CD14-positive monocyte (primary cell): ENCODE results near the gene INCENP. TPM values are rescaled to one million over a fixed set of nuclear protein-coding genes. Genes with fewer than 3 reads are reported as not detected.

ENCODE experiments used
- DNase-seq, 3 donors: peaks; one replicate each; pipeline ENCODE4 v3.0.0-alpha.2; 2011 to 2022
- H2AFZ ChIP-seq: 2 replicates; pipeline ENCODE4 v1.6.0; 2012; ENCODE audit warnings: mild to moderate bottlenecking, low read depth, low read length, inconsistent platforms; ENCODE audit not compliant: insufficient read depth, poor library complexity, severe bottlenecking
- H3K27ac ChIP-seq, 2 donors: 1 replicate in 1 of 2; 2 replicates in 1 of 2; pipeline ENCODE4 v1.5.1; 2012 to 2013; ENCODE audit warnings: low read length in 2 of 2, control low read depth in 1 of 2, inconsistent platforms in 1 of 2, low read depth in 1 of 2, mild to moderate bottlenecking in 1 of 2
- H3K27me3 ChIP-seq, 2 donors: one replicate each; pipeline versions ENCODE4 v1.6.0 to v1.6.1; 2011 to 2013; ENCODE audit warnings: low read length in 2 of 2; ENCODE audit not compliant: control insufficient read depth in 2 of 2, insufficient read depth in 2 of 2
- H3K36me3 ChIP-seq, 2 donors: replicated peaks in 1 of 2; 1 replicate in 1 of 2; 2 replicates in 1 of 2; pipeline versions ENCODE4 v1.5.1 to v1.6.1; 2012 to 2013; ENCODE audit warnings: low read length in 2 of 2, control low read depth in 1 of 2, inconsistent platforms in 1 of 2, mild to moderate bottlenecking in 1 of 2; ENCODE audit not compliant: insufficient read depth in 2 of 2, control insufficient read depth in 1 of 2
- H3K4me1 ChIP-seq, 2 donors: 1 replicate in 1 of 2; 2 replicates in 1 of 2; pipeline versions ENCODE4 v1.5.1 to v1.6.1; 2012 to 2013; ENCODE audit warnings: low read length in 2 of 2, control low read depth in 1 of 2, inconsistent platforms in 1 of 2, mild to moderate bottlenecking in 1 of 2, moderate library complexity in 1 of 2; ENCODE audit not compliant: insufficient read depth in 2 of 2, control insufficient read depth in 1 of 2
- H3K4me2 ChIP-seq: replicated peaks from 2 replicates; pipeline ENCODE3; 2012; ENCODE audit warnings: low read length, moderate library complexity, mild to moderate bottlenecking; ENCODE audit not compliant: poor library complexity, severe bottlenecking; ENCODE audit errors: extremely low read depth
- H3K4me3 ChIP-seq, 3 experiments: fragments of 200-600 bp in 1 of 3; sonication (generic) in 1 of 3; replicated peaks in 1 of 3; 1 replicate in 2 of 3; 2 replicates in 1 of 3; pipeline ENCODE4 v1.5.1; 2011 to 2013; ENCODE audit warnings: low read length in 3 of 3, mild to moderate bottlenecking in 3 of 3, control low read depth in 2 of 3, low read depth in 2 of 3, inconsistent platforms in 1 of 3, moderate library complexity in 1 of 3
- H3K79me2 ChIP-seq: 2 replicates; pipeline ENCODE4 v1.6.0; 2012; ENCODE audit warnings: mild to moderate bottlenecking, control low read depth, inconsistent platforms, low read length, moderate library complexity; ENCODE audit not compliant: insufficient read depth
- H3K9ac ChIP-seq: 2 replicates; pipeline ENCODE4 v1.6.0; 2017; ENCODE audit warnings: low read length, mild to moderate bottlenecking; ENCODE audit not compliant: insufficient read depth, poor library complexity, severe bottlenecking
- H3K9me3 ChIP-seq, 2 donors: replicated peaks in 1 of 2; 1 replicate in 1 of 2; 2 replicates in 1 of 2; pipeline versions ENCODE4 v1.5.1 to v1.6.1; 2012 to 2013; ENCODE audit warnings: low read length in 2 of 2, control low read depth in 1 of 2; ENCODE audit not compliant: control insufficient read depth in 1 of 2, insufficient read depth in 1 of 2
- H4K20me1 ChIP-seq: 2 replicates; pipeline ENCODE4 v1.6.0; 2012; ENCODE audit warnings: mild to moderate bottlenecking, low read length, control low read depth, moderate library complexity; ENCODE audit not compliant: insufficient read depth
- H3K27ac Mint-ChIP-seq, 7 donors: one replicate each; pipeline ENCODE4 v1.8.0; 2020; ENCODE audit warnings: mild to moderate bottlenecking in 7 of 7, mixed read lengths in 7 of 7, moderate library complexity in 6 of 7, inconsistent platforms in 2 of 7
- H3K27me3 Mint-ChIP-seq, 3 donors: one replicate each; pipeline ENCODE4 v1.8.0; 2021 to 2022; ENCODE audit warnings: low read depth in 3 of 3, mild to moderate bottlenecking in 3 of 3, mixed read lengths in 3 of 3, moderate library complexity in 3 of 3, inconsistent platforms in 1 of 3
- H3K36me3 Mint-ChIP-seq, 2 donors: one replicate each; pipeline ENCODE4 v1.8.0; 2020; ENCODE audit warnings: mixed read lengths in 2 of 2, inconsistent platforms in 1 of 2, mild to moderate bottlenecking in 1 of 2
- H3K4me1 Mint-ChIP-seq: one replicate; pipeline ENCODE4 v1.8.0; 2020; ENCODE audit warnings: mild to moderate bottlenecking, mixed read lengths
- H3K4me3 Mint-ChIP-seq, 2 donors: one replicate each; pipeline ENCODE4 v1.8.0; 2020; ENCODE audit warnings: mild to moderate bottlenecking in 2 of 2, mixed read lengths in 2 of 2, moderate library complexity in 1 of 2
- H3K9me3 Mint-ChIP-seq, 7 donors: one replicate each; pipeline ENCODE4 v1.8.0; 2020 to 2022; ENCODE audit warnings: mixed read lengths in 7 of 7, mild to moderate bottlenecking in 6 of 7, moderate library complexity in 6 of 7, inconsistent platforms in 2 of 7
- CTCF ChIP-seq: fragments of 200-600 bp; IDR thresholded peaks from one replicate; pipeline ENCODE4 v1.8.0; 2022; ENCODE audit warnings: antibody characterized with exemption, mild to moderate bottlenecking
- WGBS: methylation state at CpG from one replicate; pipeline ENCODE4 v1.1.5; 2013; ENCODE audit warnings: missing lambda C conversion rate; ENCODE audit not compliant: insufficient coverage; 5-methylcytosine and 5-hydroxymethylcytosine counted together
- intact Hi-C, 2 donors: fragments of 100-400 bp; cut with micrococcal nuclease; formaldehyde crosslinking; loops; one replicate each; pipeline versions ENCODE4 v1.15.0 to v1.15.1; 2023
- polyA plus RNA-seq, 3 donors: library from polyadenylated mRNA; depleted of rRNA in 1 of 3; unstranded in 2 of 3; stranded (reverse) in 1 of 3; fragments of 300-500 nt in 2 of 3; fragments of >200 nt in 1 of 3; fragmentation: Illumina TruSeq in 2 of 3; gene quantifications; 1 replicate in 2 of 3; 2 replicates in 1 of 3; pipeline ENCODE4 v1.2.3, GENCODE V29; 2012 to 2021

Gene INCENP
- polyA plus RNA-seq, 3 donors: 0.75 to 7.0 (median 1.0) TPM

DNA sequence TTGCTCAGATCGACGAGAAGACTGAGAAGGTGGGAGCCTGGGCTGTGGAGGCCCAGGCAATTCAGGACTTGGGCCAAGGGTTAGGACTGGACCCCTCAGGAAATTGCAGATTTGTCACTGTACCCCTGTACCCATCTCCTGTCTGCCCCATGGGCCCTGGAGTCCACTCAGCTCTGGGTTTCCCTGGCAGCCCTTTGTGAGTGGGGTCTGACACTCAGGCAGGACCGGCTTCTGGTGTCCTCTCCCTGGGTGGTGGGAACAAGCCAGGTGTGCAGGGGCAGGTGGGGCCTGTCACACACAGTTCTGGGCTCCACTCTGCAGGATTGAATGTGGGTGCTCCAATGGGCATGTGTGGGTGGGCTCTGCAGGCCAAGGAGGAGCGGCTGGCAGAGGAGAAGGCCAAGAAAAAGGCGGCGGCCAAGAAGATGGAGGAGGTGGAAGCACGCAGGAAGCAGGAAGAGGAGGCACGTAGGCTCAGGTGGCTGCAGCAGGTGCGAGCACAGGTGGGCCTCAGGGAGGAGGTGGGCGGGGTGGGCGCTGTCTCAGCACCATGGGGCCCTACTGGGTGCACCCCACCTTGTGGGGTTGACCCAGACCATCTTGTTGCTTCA is 21.6 kb downstream of the INCENP start:
- Mint-ChIP-seq H3K4me1 (no peaks in the 10 kb centered on the region), H3K4me3 (no peak overlapping the region), H3K27me3 (no peaks in the 10 kb centered on the region), H3K36me3 (peaks cover 79 to 100% of the 10 kb centered on the region in 2 donors), H3K9me3 (no peaks in the 10 kb centered on the region), H3K27ac (peak overlapping the region in 3 of 7 donors; percentile 43 to 58 (median 58))
- no peak overlapping the region for H3K4me2 ChIP-seq
- no peaks in the 10 kb centered on the region for H3K4me1 ChIP-seq
- no peak overlapping the region for H3K9ac ChIP-seq
- H3K9me3 ChIP-seq: no peaks in the 10 kb centered on the region
- no peak for DNase-seq
- H4K20me1 ChIP-seq: no peaks in the 10 kb centered on the region
- H3K27ac ChIP-seq: no peak overlapping the region
- peaks cover 91 to 100% of the 10 kb centered on the region in 2 donors for H3K36me3 ChIP-seq
- no peak overlapping the region for H2AFZ ChIP-seq
- H3K4me3 ChIP-seq: no peak overlapping the region
- intact Hi-C loops: no loop called here
- H3K27me3 ChIP-seq: no peaks in the 10 kb centered on the region
- 94% methylated on average over 11 of the region's 11 CpGs for WGBS
- no peak for TF ChIP-seq CTCF
- H3K79me2 ChIP-seq: no peaks in the 10 kb centered on the region

GRCh38 chr11:62146476-62147200 is 22.8 kb downstream of the INCENP start:
- Histone ChIP-seq H3K4me1 (no peaks in the 10 kb centered on the region), H2AFZ (no peak overlapping the region), H3K36me3 (peaks cover 91 to 100% of the 10 kb centered on the region in 2 donors), H3K9me3 (no peaks in the 10 kb centered on the region), H3K4me3 (no peak overlapping the region), H3K9ac (no peak overlapping the region), H3K4me2 (no peak overlapping the region), H3K27ac (no peak overlapping the region), H3K79me2 (no peaks in the 10 kb centered on the region), H4K20me1 (no peaks in the 10 kb centered on the region), H3K27me3 (no peaks in the 10 kb centered on the region)
- DNase-seq: no peak
- peak overlapping the region in 2 of 7 donors; percentile 33 to 40 for H3K27ac Mint-ChIP-seq
- H3K27me3 Mint-ChIP-seq: no peaks in the 10 kb centered on the region
- WGBS: 91% methylated on average over 19 of the region's 36 CpGs
- H3K4me1 Mint-ChIP-seq: no peaks in the 10 kb centered on the region
- peak overlapping the region in 1 of 2 donors; percentile 1 for H3K4me3 Mint-ChIP-seq
- intact Hi-C loops: no loop called here
- no peak for TF ChIP-seq CTCF
- no peaks in the 10 kb centered on the region for H3K9me3 Mint-ChIP-seq
- H3K36me3 Mint-ChIP-seq: peaks cover 78 to 100% of the 10 kb centered on the region in 2 donors
